GM12892 (cell line): Measurements from ENCODE around the gene BTG4.

Source experiments
- POLR2A ChIP-seq: IDR thresholded peaks from 2 replicates; pipeline ENCODE4 v1.6.1; 2011; ENCODE audit warnings: low read depth, low read length, control low read depth
- POLR2AphosphoS5 ChIP-seq: IDR thresholded peaks from 2 replicates; pipeline ENCODE4 v1.6.1; 2011; ENCODE audit warnings: low read depth, low read length, control low read depth
- TAF1 ChIP-seq: IDR thresholded peaks from 2 replicates; pipeline ENCODE4 v1.6.1; 2011; ENCODE audit warnings: low read depth, mild to moderate bottlenecking, control low read depth, low read length, borderline replicate concordance

- TF ChIP-seq POLR2A (no peak), TAF1 (no peak), POLR2AphosphoS5 (no peak)
Measured at GRCh38 chr11:111541254-111542061, 29.3 kb upstream of the BTG4 start.
